ENCODE measurements around the gene CDCP2.
"Not testable (repeated sequence)": the region's sequence is repeated elsewhere in the genome, so short reads cannot be mapped to it uniquely, and the experiment has no call there.

Gene CDCP2

GRCh38 chr1:54100500-54100899 lies 52.3 kb downstream of the CDCP2 start:
- TF ChIP-seq FOXP2 (optimal IDR thresholded peaks at IDR 0.05; ENCODE audit: control extremely low read depth, extremely low read length, insufficient read depth), result no peak
- TF ChIP-seq POLR2AphosphoS5 (IDR thresholded peaks at IDR 0.05; ENCODE audit: borderline replicate concordance, low read depth, low read length), result no peak
- no peak for TF ChIP-seq EZH2 (IDR thresholded peaks at IDR 0.05)
- Histone ChIP-seq H3K27ac (no peak overlapping the region), H3K4me3 (no peak overlapping the region), H3K9ac (ENCODE audit: insufficient read length) (no peak overlapping the region), H3K36me3 (ENCODE audit: insufficient read depth, low read length) (no peaks in the 10 kb centered on the region), H3K9me3 (ENCODE audit: low read depth, low read length) (no peaks in the 10 kb centered on the region)
- no peak for DNase-seq (ENCODE audit: low read depth, low spot score)

GRCh38 chr1:54099061-54099610 lies 53.7 kb downstream of the CDCP2 start:
- Histone ChIP-seq H3K4me3 (no peak overlapping the region), H3K9me3 (ENCODE audit: low read depth, low read length) (no peaks in the 10 kb centered on the region), H3K9ac (ENCODE audit: insufficient read length) (no peak overlapping the region), H3K27ac (no peak overlapping the region), H3K36me3 (ENCODE audit: insufficient read depth, low read length) (no peaks in the 10 kb centered on the region)
- no peak for DNase-seq (ENCODE audit: low read depth, low spot score)
- no peak for TF ChIP-seq POLR2AphosphoS5 (IDR thresholded peaks at IDR 0.05; ENCODE audit: borderline replicate concordance, low read depth, low read length)
- TF ChIP-seq FOXP2 (optimal IDR thresholded peaks at IDR 0.05; ENCODE audit: control extremely low read depth, extremely low read length, insufficient read depth), result no peak
- no peak for TF ChIP-seq EZH2 (IDR thresholded peaks at IDR 0.05)

GRCh38 chr1:54096877-54097240 lies 55.9 kb downstream of the CDCP2 start:
- no peaks in the 10 kb centered on the region for H3K9me3 ChIP-seq (ENCODE audit: low read depth, low read length)
- DNase-seq (ENCODE audit: low read depth, low spot score), result no peak

GRCh38 chr1:54096227-54096876 lies 56.4 kb downstream of the CDCP2 start:
- Histone ChIP-seq H3K4me3 (peak overlapping the region; percentile 63), H3K9ac (ENCODE audit: insufficient read length) (no peak overlapping the region), H3K9me3 (ENCODE audit: low read depth, low read length) (no peaks in the 10 kb centered on the region), H3K27ac (peak overlapping the region; percentile 94), H3K36me3 (ENCODE audit: insufficient read depth, low read length) (no peaks in the 10 kb centered on the region)
- no peak for DNase-seq (ENCODE audit: low read depth, low spot score)
- TF ChIP-seq EZH2 (IDR thresholded peaks at IDR 0.05) (no peak), FOXP2 (optimal IDR thresholded peaks at IDR 0.05; ENCODE audit: control extremely low read depth, extremely low read length, insufficient read depth) (no peak), POLR2AphosphoS5 (IDR thresholded peaks at IDR 0.05; ENCODE audit: borderline replicate concordance, low read depth, low read length) (no peak)

More at GRCh38 chr1:54096877-54097240, 55.9 kb downstream of the CDCP2 start:
- Histone ChIP-seq H3K27ac (peak overlapping the region; percentile 23; the same call in 1 of the 2 replicates), H3K36me3 (ENCODE audit: insufficient read depth, low read length) (no peaks in the 10 kb centered on the region), H3K9ac (ENCODE audit: insufficient read length) (no peak overlapping the region), H3K4me3 (0 out of 2 replicates have a peak overlapping the region, but pooled peaks have one; percentile 21)
- no peak for TF ChIP-seq FOXP2 (optimal IDR thresholded peaks at IDR 0.05; ENCODE audit: control extremely low read depth, extremely low read length, insufficient read depth)
- no peak for TF ChIP-seq POLR2AphosphoS5 (IDR thresholded peaks at IDR 0.05; ENCODE audit: borderline replicate concordance, low read depth, low read length)
- no peak for TF ChIP-seq EZH2 (IDR thresholded peaks at IDR 0.05)

- Histone ChIP-seq H3K36me3 (ENCODE audit: insufficient read depth, low read length) (no peaks in the 10 kb centered on the region), H3K9ac (ENCODE audit: insufficient read length) (peak overlapping the region; percentile 10), H3K9me3 (ENCODE audit: low read depth, low read length) (no peaks in the 10 kb centered on the region), H3K27ac (peak overlapping the region; percentile 94), H3K4me3 (peak overlapping the region; percentile 63)
- no peak for TF ChIP-seq EZH2 (IDR thresholded peaks at IDR 0.05)
- TF ChIP-seq POLR2AphosphoS5 (IDR thresholded peaks at IDR 0.05; ENCODE audit: borderline replicate concordance, low read depth, low read length), result peak; percentile 73; the same call in 1 of the 2 replicates
- TF ChIP-seq FOXP2 (optimal IDR thresholded peaks at IDR 0.05; ENCODE audit: control extremely low read depth, extremely low read length, insufficient read depth), result peak; percentile 55
- DNase-seq (ENCODE audit: low read depth, low spot score), result peak; percentile 93
Measured at GRCh38 chr1:54095546-54096226, 57.1 kb downstream of the CDCP2 start.

GRCh38 chr1:54094730-54095105 lies 58.1 kb downstream of the CDCP2 start:
- H3K9me3 ChIP-seq (ENCODE audit: low read depth, low read length); H3K27ac ChIP-seq: not testable (repeated sequence)

GRCh38 chr1:54094001-54094729 lies 58.6 kb downstream of the CDCP2 start:
- no peak overlapping the region for H3K27ac ChIP-seq
- H3K4me3 ChIP-seq, result no peak overlapping the region
- no peaks in the 10 kb centered on the region for H3K36me3 ChIP-seq (ENCODE audit: insufficient read depth, low read length)
- DNase-seq (ENCODE audit: low read depth, low spot score), result no peak
- TF ChIP-seq POLR2AphosphoS5 (IDR thresholded peaks at IDR 0.05; ENCODE audit: borderline replicate concordance, low read depth, low read length) (no peak), EZH2 (IDR thresholded peaks at IDR 0.05) (no peak), FOXP2 (optimal IDR thresholded peaks at IDR 0.05; ENCODE audit: control extremely low read depth, extremely low read length, insufficient read depth) (no peak)
- H3K9me3 ChIP-seq (ENCODE audit: low read depth, low read length), result no peaks in the 10 kb centered on the region
- no peak overlapping the region for H3K9ac ChIP-seq (ENCODE audit: insufficient read length)

More at GRCh38 chr1:54094730-54095105, 58.1 kb downstream of the CDCP2 start:
- H3K4me3 ChIP-seq; DNase-seq (ENCODE audit: low read depth, low spot score); H3K9ac ChIP-seq (ENCODE audit: insufficient read length); H3K36me3 ChIP-seq (ENCODE audit: insufficient read depth, low read length): not testable (repeated sequence)

GRCh38 chr1:54091666-54092065 lies 61.1 kb downstream of the CDCP2 start:
- Histone ChIP-seq H3K36me3 (ENCODE audit: insufficient read depth, low read length) (no peaks in the 10 kb centered on the region), H3K9ac (ENCODE audit: insufficient read length) (no peak overlapping the region), H3K4me3 (no peak overlapping the region), H3K9me3 (ENCODE audit: low read depth, low read length) (no peaks in the 10 kb centered on the region), H3K27ac (no peak overlapping the region)
- TF ChIP-seq FOXP2 (optimal IDR thresholded peaks at IDR 0.05; ENCODE audit: control extremely low read depth, extremely low read length, insufficient read depth) (no peak), EZH2 (IDR thresholded peaks at IDR 0.05) (no peak), POLR2AphosphoS5 (IDR thresholded peaks at IDR 0.05; ENCODE audit: borderline replicate concordance, low read depth, low read length) (no peak)
- no peak for DNase-seq (ENCODE audit: low read depth, low spot score)
